K562 (cell line): ENCODE data around the gene IL4R. TPM values are rescaled to one million over a fixed set of nuclear protein-coding genes. Genes with fewer than 3 reads are reported as not detected.

Source experiments
- ATF1 ChIP-seq, 2 experiments: fragments of 450-650 bp in 1 of 2; IDR thresholded peaks; 2 replicates each; pipeline ENCODE4 v1.6.1; 2016; ENCODE audit warnings: missing compliant biosample characterization in 1 of 2, missing genetic modification characterization in 1 of 2
- CBFA2T3 ChIP-seq: fragments of 450-650 bp; IDR thresholded peaks from 2 replicates; pipeline ENCODE4 v1.6.1; 2017
- KAT8 ChIP-seq: fragments of 450-650 bp; IDR thresholded peaks from 2 replicates; pipeline ENCODE4 v1.6.1; 2016; ENCODE audit warnings: low read depth, mild to moderate bottlenecking
- MTA2 ChIP-seq: fragments of 450-650 bp; IDR thresholded peaks from 2 replicates; pipeline ENCODE4 v1.6.1; 2016; ENCODE audit warnings: low read depth
- PRMT5 ChIP-seq: sonication (generic); formaldehyde crosslinking; IDR thresholded peaks from 2 replicates; pipeline ENCODE4 v1.5.0; 2020; ENCODE audit warnings: missing genetic modification reagents
- TAF1 ChIP-seq: IDR thresholded peaks from 2 replicates; pipeline ENCODE4 v1.6.1; 2011; ENCODE audit warnings: mild to moderate bottlenecking, low read length, moderate library complexity; ENCODE audit not compliant: insufficient read depth, control insufficient read depth, severe bottlenecking; ENCODE audit errors: extremely low read depth
- TRIM24 ChIP-seq, 2 experiments: fragments of 450-650 bp; IDR thresholded peaks; 2 replicates each; pipeline ENCODE4 v1.6.1; 2016
- XRCC3 ChIP-seq: fragments of 450-650 bp; IDR thresholded peaks from 2 replicates; pipeline ENCODE4 v1.6.1; 2017; ENCODE audit warnings: mild to moderate bottlenecking, moderate library complexity
- ZBTB40 ChIP-seq, 2 experiments: fragments of 450-650 bp in 1 of 2; sonication (generic) in 1 of 2; formaldehyde crosslinking in 1 of 2; IDR thresholded peaks; 2 replicates each; pipeline versions ENCODE4 v1.7.1 to v1.9.0; 2016 to 2022; ENCODE audit warnings: inconsistent platforms in 1 of 2, mild to moderate bottlenecking in 1 of 2, missing genetic modification reagents in 1 of 2
- polyA plus RNA-seq, 8 experiments: library from polyadenylated mRNA; depleted of rRNA in 4 of 8; stranded (reverse) in 5 of 8; unstranded in 3 of 8; fragments of >200 nt; fragmentation: Nextera tagmentation in 2 of 8; fragmentation: Illumina TruSeq in 1 of 8; extraction: Ambion mirVana in 2 of 8; extraction: Trizol in 1 of 8; gene quantifications; 2 replicates each; pipeline versions ENCODE4 v1.2.1 to v1.2.3, GENCODE V29; 2011 to 2014; ENCODE audit warnings: inconsistent platforms in 1 of 8, missing spikeins in 1 of 8
- total RNA-seq, 7 experiments: library from RNA; depleted of rRNA in 6 of 7; stranded (reverse); fragments of >200 nt in 6 of 7; fragmentation: Illumina TruSeq in 2 of 7; extraction: Trizol in 2 of 7; gene quantifications; 2 replicates each; pipeline versions ENCODE4 v1.2.1 to v1.2.3, GENCODE V29; 2011 to 2021; ENCODE audit warnings: low replicate concordance in 1 of 7
- TF ChIP-seq, protein P1 (sequence below): sonication (generic); formaldehyde crosslinking; IDR thresholded peaks from 2 replicates; pipeline ENCODE4 v1.9.0; 2022; ENCODE audit warnings: mild to moderate bottlenecking, missing genetic modification reagents
- TF ChIP-seq, protein P2 (sequence below): sonication (generic); formaldehyde crosslinking; IDR thresholded peaks from 2 replicates; pipeline ENCODE4 v1.8.1; 2023; ENCODE audit warnings: mild to moderate bottlenecking, missing genetic modification reagents
- TF ChIP-seq, protein P3 (sequence below): sonication (generic); formaldehyde crosslinking; IDR thresholded peaks from 2 replicates; pipeline ENCODE4 v1.8.1; 2023; ENCODE audit warnings: mild to moderate bottlenecking, missing genetic modification reagents

Gene IL4R
- total and polyA plus RNA-seq, 9 of the 15 experiments (the other 6 are each of a cell fraction or from before 2014, with no cell fraction given) = 0.17 to 5.8 (median 3.3) TPM

DNA sequence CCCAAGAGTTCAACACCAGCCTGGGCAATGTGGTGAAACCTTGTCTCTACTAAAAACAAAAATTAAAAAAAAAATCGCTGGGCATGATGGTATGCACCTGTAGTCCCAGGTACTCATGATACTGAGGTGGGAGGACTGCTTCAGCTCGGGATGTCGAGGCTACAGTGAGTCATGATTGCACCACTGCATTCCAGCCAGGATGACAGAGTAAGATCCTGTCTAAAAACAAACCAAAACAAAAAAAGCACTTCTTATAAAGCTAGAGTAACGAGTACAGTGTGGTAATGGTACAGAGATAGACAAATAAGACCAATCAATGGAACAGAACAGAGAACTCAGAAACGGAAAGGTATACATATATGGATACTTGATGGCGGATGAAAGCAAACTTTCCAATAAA lies 49.6 kb upstream of the IL4R start (continued):
- TF ChIP-seq ATF1 (CRISPR knock-in tag; IDR thresholded peaks at IDR 0.05) (no peak), ATF1 (tag; IDR thresholded peaks at IDR 0.05) (no peak), TRIM24 (IDR thresholded peaks at IDR 0.05) (0 out of 4 replicates have a peak, but pooled peaks of 1 of the 2 experiments have one; percentile 13), TAF1 (no peak), PRMT5 (CRISPR knock-in tag) (no peak), CBFA2T3 (no peak), KAT8 (no peak), XRCC3 (no peak), MTA2 (no peak), ZBTB40 (IDR thresholded peaks at IDR 0.05) (no peak), ZBTB40 (CRISPR knock-in tag; IDR thresholded peaks at IDR 0.05) (no peak)
- TF ChIP-seq, protein P1, sequence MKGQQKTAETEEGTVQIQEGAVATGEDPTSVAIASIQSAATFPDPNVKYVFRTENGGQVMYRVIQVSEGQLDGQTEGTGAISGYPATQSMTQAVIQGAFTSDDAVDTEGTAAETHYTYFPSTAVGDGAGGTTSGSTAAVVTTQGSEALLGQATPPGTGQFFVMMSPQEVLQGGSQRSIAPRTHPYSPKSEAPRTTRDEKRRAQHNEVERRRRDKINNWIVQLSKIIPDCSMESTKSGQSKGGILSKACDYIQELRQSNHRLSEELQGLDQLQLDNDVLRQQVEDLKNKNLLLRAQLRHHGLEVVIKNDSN = no peak
- TF ChIP-seq, protein P2, sequence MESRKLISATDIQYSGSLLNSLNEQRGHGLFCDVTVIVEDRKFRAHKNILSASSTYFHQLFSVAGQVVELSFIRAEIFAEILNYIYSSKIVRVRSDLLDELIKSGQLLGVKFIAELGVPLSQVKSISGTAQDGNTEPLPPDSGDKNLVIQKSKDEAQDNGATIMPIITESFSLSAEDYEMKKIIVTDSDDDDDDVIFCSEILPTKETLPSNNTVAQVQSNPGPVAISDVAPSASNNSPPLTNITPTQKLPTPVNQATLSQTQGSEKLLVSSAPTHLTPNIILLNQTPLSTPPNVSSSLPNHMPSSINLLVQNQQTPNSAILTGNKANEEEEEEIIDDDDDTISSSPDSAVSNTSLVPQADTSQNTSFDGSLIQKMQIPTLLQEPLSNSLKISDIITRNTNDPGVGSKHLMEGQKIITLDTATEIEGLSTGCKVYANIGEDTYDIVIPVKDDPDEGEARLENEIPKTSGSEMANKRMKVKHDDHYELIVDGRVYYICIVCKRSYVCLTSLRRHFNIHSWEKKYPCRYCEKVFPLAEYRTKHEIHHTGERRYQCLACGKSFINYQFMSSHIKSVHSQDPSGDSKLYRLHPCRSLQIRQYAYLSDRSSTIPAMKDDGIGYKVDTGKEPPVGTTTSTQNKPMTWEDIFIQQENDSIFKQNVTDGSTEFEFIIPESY (CRISPR knock-in tag) = no peak
- TF ChIP-seq, protein P3, sequence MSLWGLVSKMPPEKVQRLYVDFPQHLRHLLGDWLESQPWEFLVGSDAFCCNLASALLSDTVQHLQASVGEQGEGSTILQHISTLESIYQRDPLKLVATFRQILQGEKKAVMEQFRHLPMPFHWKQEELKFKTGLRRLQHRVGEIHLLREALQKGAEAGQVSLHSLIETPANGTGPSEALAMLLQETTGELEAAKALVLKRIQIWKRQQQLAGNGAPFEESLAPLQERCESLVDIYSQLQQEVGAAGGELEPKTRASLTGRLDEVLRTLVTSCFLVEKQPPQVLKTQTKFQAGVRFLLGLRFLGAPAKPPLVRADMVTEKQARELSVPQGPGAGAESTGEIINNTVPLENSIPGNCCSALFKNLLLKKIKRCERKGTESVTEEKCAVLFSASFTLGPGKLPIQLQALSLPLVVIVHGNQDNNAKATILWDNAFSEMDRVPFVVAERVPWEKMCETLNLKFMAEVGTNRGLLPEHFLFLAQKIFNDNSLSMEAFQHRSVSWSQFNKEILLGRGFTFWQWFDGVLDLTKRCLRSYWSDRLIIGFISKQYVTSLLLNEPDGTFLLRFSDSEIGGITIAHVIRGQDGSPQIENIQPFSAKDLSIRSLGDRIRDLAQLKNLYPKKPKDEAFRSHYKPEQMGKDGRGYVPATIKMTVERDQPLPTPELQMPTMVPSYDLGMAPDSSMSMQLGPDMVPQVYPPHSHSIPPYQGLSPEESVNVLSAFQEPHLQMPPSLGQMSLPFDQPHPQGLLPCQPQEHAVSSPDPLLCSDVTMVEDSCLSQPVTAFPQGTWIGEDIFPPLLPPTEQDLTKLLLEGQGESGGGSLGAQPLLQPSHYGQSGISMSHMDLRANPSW = no peak
